Measurements from ENCODE around the gene GDAP2. TPM values are rescaled to one million over a fixed set of nuclear protein-coding genes. Genes with fewer than 3 reads are reported as not detected.
A peak's percentile ranks its signal among the peaks of the same experiment; 100 is the strongest.

The GDAP2 gene
- total and polyA plus RNA-seq, 2 of the 4 experiments (the other 2 are of a cell fraction) = 5.4 to 27.1 TPM

GRCh38 chr1:117859901-117860300 lies 69.5 kb downstream of the GDAP2 start:
- Histone ChIP-seq H3K79me1 (ENCODE audit: low read depth in 1 of 2, low read length in 2 of 2) (peaks cover 0 to 4% of the 10 kb centered on the region in 2 experiments; a peak in 1 of 4 replicates), H2BK15ac (ENCODE audit: low read depth, low read length) (peak overlapping the region; percentile 62; the same call in 1 of the 3 replicates), H3K4ac (ENCODE audit: low read depth, low read length) (peak overlapping the region; percentile 81), H4K8ac (ENCODE audit: low read depth in 2 of 2, low read length in 2 of 2) (peak overlapping the region in 1 of 2 experiments; percentile 75; a peak in 2 of 4 replicates), H2BK20ac (ENCODE audit: low read depth, low read length) (peak overlapping the region; percentile 77), H2AK9ac (replicated peaks; ENCODE audit: low read depth, low read length, poor library complexity) (no peak overlapping the region), H3K27ac (ENCODE audit: insufficient read depth, low read length) (no peak overlapping the region; the same call in 1 of the 2 replicates), H3K23ac (ENCODE audit: low read depth, low read length) (peak overlapping the region; percentile 20), H4K91ac (ENCODE audit: insufficient read depth, low read depth, low read length) (peak overlapping the region; percentile 60; the same call in 1 of the 2 replicates), H2BK5ac (ENCODE audit: low read depth, low read length, poor library complexity, severe bottlenecking) (peak overlapping the region; percentile 95), H3K56ac (ENCODE audit: extremely low read depth, insufficient read depth, low read length) (no peak overlapping the region), H3K9ac (ENCODE audit: low read depth, low read length) (no peak overlapping the region), H3K4me3 (ENCODE audit: insufficient read depth, low read depth, low read length) (no peak overlapping the region), H3K9me3 (ENCODE audit: control insufficient read depth, insufficient read depth, low read length) (no peaks in the 10 kb centered on the region), H2BK120ac (ENCODE audit: low read depth, low read length) (peak overlapping the region; percentile 94), H2AK5ac (ENCODE audit: low read depth, low read length) (peak overlapping the region; percentile 66; the same call in 1 of the 2 replicates), H3K18ac (ENCODE audit: low read depth, low read length) (peak overlapping the region; percentile 89; the same call in 1 of the 2 replicates), H2AFZ (replicated peaks; ENCODE audit: low read length, poor library complexity) (no peak overlapping the region), H4K20me1 (ENCODE audit: insufficient read depth, low read length) (no peaks in the 10 kb centered on the region), H3K27me3 (ENCODE audit: control insufficient read depth, insufficient read depth, low read length) (no peaks in the 10 kb centered on the region), H3K9me1 (ENCODE audit: insufficient read depth, low read length) (no peaks in the 10 kb centered on the region), H3K4me1 (ENCODE audit: control insufficient read depth, insufficient read depth, low read length) (peaks cover 10% of the 10 kb centered on the region), H3K36me3 (ENCODE audit: control insufficient read depth, insufficient read depth, low read length) (no peaks in the 10 kb centered on the region), H3K4me2 (ENCODE audit: low read depth, low read length) (no peak overlapping the region), H4K5ac (ENCODE audit: low read depth, low read length) (peak overlapping the region; percentile 85; the same call in 1 of the 2 replicates), H3K14ac (replicated peaks; ENCODE audit: low read depth, low read length) (peak overlapping the region; percentile 74; the same call in 1 of the 2 replicates)
- intact Hi-C loops (cut with micrococcal nuclease) (no loop called here), dilution Hi-C loops (cut with HindIII; ENCODE audit: low sequenced_read_pairs, unreplicated experiment) (no loop called here), in situ Hi-C loops (cut with MboI; ENCODE audit: low sequenced_read_pairs) (no loop called here)
- TF ChIP-seq MXI1 (IDR thresholded peaks at IDR 0.05; ENCODE audit: borderline replicate concordance, low read depth, low read length) = no peak
- TF ChIP-seq CEBPB (IDR thresholded peaks at IDR 0.05; ENCODE audit: low read depth, low read length) = no peak
- TF ChIP-seq POLR2A (IDR thresholded peaks at IDR 0.05; ENCODE audit: low read depth, low read length) = no peak
- TF ChIP-seq MAFK (IDR thresholded peaks at IDR 0.05; ENCODE audit: low read depth, low read length) = no peak
- TF ChIP-seq FOS (IDR thresholded peaks at IDR 0.05; ENCODE audit: low read depth, low read length) = no peak
- TF ChIP-seq MAZ (IDR thresholded peaks at IDR 0.05; ENCODE audit: borderline replicate concordance, low read depth, low read length) = no peak
- no peak for TF ChIP-seq CHD1 (IDR thresholded peaks at IDR 0.05; ENCODE audit: low read depth, low read length)
- TF ChIP-seq, protein P1, sequence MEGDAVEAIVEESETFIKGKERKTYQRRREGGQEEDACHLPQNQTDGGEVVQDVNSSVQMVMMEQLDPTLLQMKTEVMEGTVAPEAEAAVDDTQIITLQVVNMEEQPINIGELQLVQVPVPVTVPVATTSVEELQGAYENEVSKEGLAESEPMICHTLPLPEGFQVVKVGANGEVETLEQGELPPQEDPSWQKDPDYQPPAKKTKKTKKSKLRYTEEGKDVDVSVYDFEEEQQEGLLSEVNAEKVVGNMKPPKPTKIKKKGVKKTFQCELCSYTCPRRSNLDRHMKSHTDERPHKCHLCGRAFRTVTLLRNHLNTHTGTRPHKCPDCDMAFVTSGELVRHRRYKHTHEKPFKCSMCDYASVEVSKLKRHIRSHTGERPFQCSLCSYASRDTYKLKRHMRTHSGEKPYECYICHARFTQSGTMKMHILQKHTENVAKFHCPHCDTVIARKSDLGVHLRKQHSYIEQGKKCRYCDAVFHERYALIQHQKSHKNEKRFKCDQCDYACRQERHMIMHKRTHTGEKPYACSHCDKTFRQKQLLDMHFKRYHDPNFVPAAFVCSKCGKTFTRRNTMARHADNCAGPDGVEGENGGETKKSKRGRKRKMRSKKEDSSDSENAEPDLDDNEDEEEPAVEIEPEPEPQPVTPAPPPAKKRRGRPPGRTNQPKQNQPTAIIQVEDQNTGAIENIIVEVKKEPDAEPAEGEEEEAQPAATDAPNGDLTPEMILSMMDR (conservative IDR thresholded peaks at IDR 0.05; ENCODE audit: low read depth, low read length) = no peak
- no peak for TF ChIP-seq RCOR1 (IDR thresholded peaks at IDR 0.05; ENCODE audit: insufficient replicate concordance, low read length)
- TF ChIP-seq RFX5 (IDR thresholded peaks at IDR 0.05; ENCODE audit: low read depth, low read length) = no peak
- no peak for TF ChIP-seq NFE2L2 (IDR thresholded peaks at IDR 0.05; ENCODE audit: low read depth, low read length)
- no peak for TF ChIP-seq USF2 (IDR thresholded peaks at IDR 0.05; ENCODE audit: low read depth, low read length)
- no peak for TF ChIP-seq BHLHE40 (IDR thresholded peaks at IDR 0.05; ENCODE audit: low read depth, low read length)
- TF ChIP-seq ELK1 (IDR thresholded peaks at IDR 0.05; ENCODE audit: borderline replicate concordance, low read depth, low read length) = no peak
- TF ChIP-seq RAD21 (IDR thresholded peaks at IDR 0.05; ENCODE audit: low read length) = no peak
- ATAC-seq (ENCODE audit: low read depth) (no peak), DNase-seq (no peak)
- no TSS peak for BruUV-seq (replicated peaks)
- 100% methylated on average over 2 of the region's 4 CpGs; no CpG with 5 or more reads in 1 of the 2 experiments for WGBS, 2 experiments (ENCODE audit: extremely low coverage in 2 of 2, insufficient read length in 1 of 2)
- CTCF ChIA-PET = interaction anchor here (1.3 kb wide), 1 partner anchor 38 kb away, joined by 6 read pairs; no protein-coding TSS in a partner anchor
- POLR2A ChIA-PET (ENCODE audit: unreplicated experiment) = no interaction called here
